ENCODE measurements around the gene CST6. TPM values are rescaled to one million over a fixed set of nuclear protein-coding genes. Genes with fewer than 3 reads are reported as not detected.

The CST6 gene
- total and polyA plus RNA-seq, 2 experiments from 2014 or later = 3.0 to 9.4 TPM

DNA sequence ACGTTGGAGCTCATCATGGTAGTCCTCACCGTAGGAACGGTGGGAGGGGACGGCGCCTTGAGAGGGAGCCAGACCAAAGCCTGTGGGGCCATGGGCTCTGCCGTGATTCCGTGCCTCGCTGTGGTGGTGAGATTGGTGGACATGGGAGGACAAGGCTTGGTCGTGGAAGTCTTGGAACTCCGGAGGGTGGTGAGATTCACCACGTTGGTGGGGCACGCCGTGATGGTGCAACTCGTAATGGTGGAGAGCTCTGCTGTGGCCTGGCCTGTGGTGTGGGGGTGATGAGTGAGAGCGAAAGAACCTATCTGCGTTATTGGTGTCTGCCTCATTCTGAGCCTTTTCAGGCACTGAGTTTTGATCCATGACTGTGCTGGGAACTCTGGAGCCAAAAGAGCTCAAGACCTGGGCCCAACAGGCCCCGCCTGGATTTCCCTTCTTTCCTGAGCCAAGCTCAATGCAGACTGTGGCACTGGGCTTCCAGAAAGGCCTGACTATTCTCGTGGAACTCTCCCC, 14.3 kb downstream of the CST6 start, which contains the start of gene CATSPER1:
Gene CATSPER1, minus strand, starts transcription at position 463 of the 513 bp plus-strand sequence. Its CDS starts 100 bp downstream, at position 363.
- 94% methylated on average over 18 of the region's 18 CpGs for WGBS (ENCODE audit: low lambda C conversion rate, missing lambda C conversion rate)
- Histone ChIP-seq H3K4me2 (no peak within 1 kb of the TSS), H3K79me2 (no peaks in the 10 kb centered on the region), H4K20me1 (ENCODE audit: insufficient read depth, poor library complexity, severe bottlenecking) (no peaks in the 10 kb centered on the region), H3K36me3 (replicated peaks; ENCODE audit: insufficient read depth, low read depth) (no peaks in the 10 kb centered on the region), H2AFZ (no peak within 1 kb of the TSS), H3K9me2 (replicated peaks; ENCODE audit: insufficient read depth) (no peaks in the 10 kb centered on the region), H3K27me3 (no peaks in the 10 kb centered on the region), H3K9me3 (ENCODE audit: low read depth) (no peaks in the 10 kb centered on the region), H3K4me1 (ENCODE audit: insufficient read depth) (no peaks in the 10 kb centered on the region), H3K27ac (no peak within 1 kb of the TSS), H3K4me3 (no peak within 1 kb of the TSS)
- DNase-seq (ENCODE audit: low spot score) = no peak
- no peak for TF ChIP-seq EZH2phosphoT487 (IDR thresholded peaks at IDR 0.05; ENCODE audit: low read depth, severe bottlenecking, unreplicated experiment)
- TF ChIP-seq, protein P1, sequence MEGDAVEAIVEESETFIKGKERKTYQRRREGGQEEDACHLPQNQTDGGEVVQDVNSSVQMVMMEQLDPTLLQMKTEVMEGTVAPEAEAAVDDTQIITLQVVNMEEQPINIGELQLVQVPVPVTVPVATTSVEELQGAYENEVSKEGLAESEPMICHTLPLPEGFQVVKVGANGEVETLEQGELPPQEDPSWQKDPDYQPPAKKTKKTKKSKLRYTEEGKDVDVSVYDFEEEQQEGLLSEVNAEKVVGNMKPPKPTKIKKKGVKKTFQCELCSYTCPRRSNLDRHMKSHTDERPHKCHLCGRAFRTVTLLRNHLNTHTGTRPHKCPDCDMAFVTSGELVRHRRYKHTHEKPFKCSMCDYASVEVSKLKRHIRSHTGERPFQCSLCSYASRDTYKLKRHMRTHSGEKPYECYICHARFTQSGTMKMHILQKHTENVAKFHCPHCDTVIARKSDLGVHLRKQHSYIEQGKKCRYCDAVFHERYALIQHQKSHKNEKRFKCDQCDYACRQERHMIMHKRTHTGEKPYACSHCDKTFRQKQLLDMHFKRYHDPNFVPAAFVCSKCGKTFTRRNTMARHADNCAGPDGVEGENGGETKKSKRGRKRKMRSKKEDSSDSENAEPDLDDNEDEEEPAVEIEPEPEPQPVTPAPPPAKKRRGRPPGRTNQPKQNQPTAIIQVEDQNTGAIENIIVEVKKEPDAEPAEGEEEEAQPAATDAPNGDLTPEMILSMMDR (IDR thresholded peaks at IDR 0.05; ENCODE audit: poor library complexity) = no peak
- no peak for TF ChIP-seq EZH2 (IDR thresholded peaks at IDR 0.05; ENCODE audit: borderline replicate concordance)

DNA sequence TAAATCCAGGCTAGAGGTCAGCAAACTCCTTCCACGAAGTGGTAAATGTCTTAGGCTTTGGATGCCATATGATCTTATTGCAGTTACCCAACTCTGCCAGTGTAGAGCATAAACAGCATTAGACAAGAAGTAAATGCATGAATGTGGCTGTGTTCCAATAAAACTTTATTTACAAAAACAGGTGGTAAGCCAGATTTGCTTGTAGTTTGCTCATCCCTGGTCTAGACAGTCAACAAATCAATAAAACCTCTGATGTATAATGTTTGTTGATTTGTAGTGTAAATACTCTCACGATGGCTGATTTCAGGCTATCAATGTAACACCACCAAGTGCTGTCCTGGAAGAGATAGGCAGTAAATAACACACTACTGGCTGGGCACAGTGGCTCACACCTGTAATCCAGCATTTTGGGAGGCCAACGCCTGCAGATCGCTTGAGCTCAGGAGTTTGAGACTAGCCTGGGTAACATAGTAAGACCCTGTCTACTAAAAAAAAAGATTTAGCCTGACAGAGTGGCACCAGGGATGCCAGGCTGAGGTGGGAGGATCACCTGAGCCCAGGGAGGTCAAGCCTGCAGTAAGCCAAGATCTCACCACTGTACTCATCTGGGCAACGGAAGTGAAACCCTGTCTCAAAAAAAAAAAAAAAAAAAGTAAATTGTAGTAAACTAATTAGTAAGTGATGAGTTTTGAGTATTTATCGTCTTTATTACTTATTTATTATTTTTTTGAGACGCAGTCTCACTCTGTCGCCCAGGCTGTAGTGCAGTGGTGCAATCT, 21.3 kb downstream of the CST6 start:
- H3K4me3 ChIP-seq = no peak overlapping the region
- H3K9me2 ChIP-seq (replicated peaks; ENCODE audit: insufficient read depth) = no peaks in the 10 kb centered on the region
- H3K36me3 ChIP-seq (replicated peaks; ENCODE audit: insufficient read depth, low read depth) = no peaks in the 10 kb centered on the region
- H3K79me2 ChIP-seq = no peaks in the 10 kb centered on the region
- 85% methylated on average over 8 of the region's 8 CpGs for WGBS (ENCODE audit: low lambda C conversion rate, missing lambda C conversion rate)
- no peak for DNase-seq (ENCODE audit: low spot score)
- no peaks in the 10 kb centered on the region for H3K4me1 ChIP-seq (ENCODE audit: insufficient read depth)
- H2AFZ ChIP-seq = no peak overlapping the region
- H3K4me2 ChIP-seq = no peak overlapping the region
- H3K9me3 ChIP-seq (ENCODE audit: low read depth) = no peaks in the 10 kb centered on the region
- no peak overlapping the region for H3K27ac ChIP-seq
- TF ChIP-seq EZH2phosphoT487 (IDR thresholded peaks at IDR 0.05; ENCODE audit: low read depth, severe bottlenecking, unreplicated experiment) (no peak), EZH2 (IDR thresholded peaks at IDR 0.05; ENCODE audit: borderline replicate concordance) (no peak)
- TF ChIP-seq, protein P1 (IDR thresholded peaks at IDR 0.05; ENCODE audit: poor library complexity) = no peak
- H4K20me1 ChIP-seq (ENCODE audit: insufficient read depth, poor library complexity, severe bottlenecking) = no peaks in the 10 kb centered on the region
- no peaks in the 10 kb centered on the region for H3K27me3 ChIP-seq

DNA sequence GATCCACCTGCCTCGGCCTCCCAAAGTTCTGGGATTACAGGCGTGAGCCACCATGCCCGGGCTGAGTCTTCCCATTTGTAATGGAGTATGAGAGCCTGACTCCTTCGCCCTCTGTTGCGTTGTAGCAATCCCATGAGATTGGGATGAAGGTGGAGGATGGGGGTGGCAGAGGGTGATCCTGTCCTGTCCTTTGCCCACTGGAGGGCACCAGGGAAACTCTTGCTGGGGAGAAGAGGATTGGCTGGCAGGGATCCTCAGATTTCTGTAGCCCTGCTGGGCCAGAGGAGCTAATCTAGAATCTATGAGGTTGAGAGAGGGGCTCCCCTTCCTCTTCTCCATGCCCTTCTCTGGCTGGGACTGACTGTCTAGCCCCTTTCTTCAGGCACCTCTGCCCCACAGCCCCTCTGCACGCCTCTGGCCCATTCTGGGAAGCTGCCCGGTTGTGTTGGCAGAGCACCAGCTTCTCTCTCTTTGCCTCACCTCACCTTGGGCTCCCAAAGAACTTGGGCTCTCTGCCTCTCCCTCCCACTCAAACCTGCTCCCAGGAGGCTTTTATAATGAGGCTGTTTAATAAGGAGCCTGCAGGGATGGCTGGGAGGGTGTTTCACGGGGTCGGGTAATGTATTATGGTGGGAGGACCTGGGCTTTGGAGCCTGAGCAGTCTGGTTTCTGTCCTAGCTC, 24.0 kb downstream of the CST6 start:
- no peaks in the 10 kb centered on the region for H3K9me3 ChIP-seq (ENCODE audit: low read depth)
- H3K27ac ChIP-seq = no peak overlapping the region
- no peaks in the 10 kb centered on the region for H3K27me3 ChIP-seq
- no peaks in the 10 kb centered on the region for H3K79me2 ChIP-seq
- no peak overlapping the region for H2AFZ ChIP-seq
- no peak overlapping the region for H3K4me3 ChIP-seq
- no peaks in the 10 kb centered on the region for H3K9me2 ChIP-seq (replicated peaks; ENCODE audit: insufficient read depth)
- WGBS (ENCODE audit: low lambda C conversion rate, missing lambda C conversion rate) = 90% methylated on average over 9 of the region's 9 CpGs
- no peaks in the 10 kb centered on the region for H4K20me1 ChIP-seq (ENCODE audit: insufficient read depth, poor library complexity, severe bottlenecking)
- TF ChIP-seq EZH2 (IDR thresholded peaks at IDR 0.05; ENCODE audit: borderline replicate concordance) (no peak), EZH2phosphoT487 (IDR thresholded peaks at IDR 0.05; ENCODE audit: low read depth, severe bottlenecking, unreplicated experiment) (no peak)
- TF ChIP-seq, protein P1 (IDR thresholded peaks at IDR 0.05; ENCODE audit: poor library complexity) = no peak
- DNase-seq (ENCODE audit: low spot score) = no peak
- H3K4me1 ChIP-seq (ENCODE audit: insufficient read depth) = no peaks in the 10 kb centered on the region
- no peak overlapping the region for H3K4me2 ChIP-seq
- H3K36me3 ChIP-seq (replicated peaks; ENCODE audit: insufficient read depth, low read depth) = no peaks in the 10 kb centered on the region
